T-helper 2 cell treated with Interferon-gamma antibody and Interleukin-4, amounts not matched to agents 5 μg/mL and 100 μg/mL, for 36 hours (primary cell): ENCODE results near the gene UGT3A1.

Source experiments
- DNase-seq: peaks from one replicate; pipeline ENCODE4 v3.0.0; 2021; ENCODE audit warnings: low spot score
- H3K27ac Mint-ChIP-seq: one replicate; pipeline ENCODE4 v1.8.0; 2021; ENCODE audit warnings: mild to moderate bottlenecking, mixed read lengths
- H3K27me3 Mint-ChIP-seq: one replicate; pipeline ENCODE4 v1.8.0; 2021; ENCODE audit warnings: low read depth, mixed read lengths
- H3K36me3 Mint-ChIP-seq: one replicate; pipeline ENCODE4 v1.8.0; 2021; ENCODE audit warnings: low read depth, mixed read lengths
- H3K4me1 Mint-ChIP-seq: one replicate; pipeline ENCODE4 v1.8.0; 2021; ENCODE audit warnings: low read depth, mixed read lengths
- H3K4me3 Mint-ChIP-seq: one replicate; pipeline ENCODE4 v1.8.0; 2022; ENCODE audit warnings: mild to moderate bottlenecking, moderate library complexity, mixed read lengths
- H3K9me3 Mint-ChIP-seq: one replicate; pipeline ENCODE4 v1.8.0; 2021; ENCODE audit warnings: mixed read lengths

The UGT3A1 gene

GRCh38 chr5:35971186-35971877 is 19.9 kb downstream of the UGT3A1 start:
- H3K36me3 Mint-ChIP-seq: no peaks in the 10 kb centered on the region
- DNase-seq: no peak
- no peak overlapping the region for H3K27ac Mint-ChIP-seq
- H3K4me3 Mint-ChIP-seq: no peak overlapping the region
- H3K4me1 Mint-ChIP-seq: no peaks in the 10 kb centered on the region
- peaks cover 4% of the 10 kb centered on the region for H3K9me3 Mint-ChIP-seq
- peaks cover 9% of the 10 kb centered on the region for H3K27me3 Mint-ChIP-seq

DNA sequence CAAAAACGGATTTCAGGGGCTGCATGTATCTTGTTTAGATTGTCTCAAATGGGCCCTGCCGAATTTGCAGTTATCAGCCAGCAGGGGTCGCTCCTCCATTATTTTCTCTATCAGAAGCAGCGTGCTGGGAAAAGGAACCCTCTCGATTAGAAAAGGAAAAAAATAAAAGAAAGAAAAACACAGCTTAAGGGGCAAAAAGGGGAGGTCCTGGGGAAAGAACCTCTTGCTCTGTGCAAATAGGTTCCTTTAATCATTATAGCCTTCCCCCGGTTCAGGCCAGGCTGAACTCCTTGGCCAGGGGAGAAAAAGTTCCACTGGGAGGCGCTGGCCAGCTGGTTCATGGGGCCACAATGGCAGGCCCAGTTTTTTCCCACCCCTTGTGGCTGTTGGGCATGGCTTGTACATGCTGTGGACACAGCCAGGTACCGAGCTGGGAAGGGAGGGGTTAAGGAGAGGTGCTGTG is 27.8 kb downstream of the UGT3A1 start:
- Mint-ChIP-seq H3K27ac (no peak overlapping the region), H3K9me3 (peaks cover 4% of the 10 kb centered on the region), H3K4me3 (no peak overlapping the region), H3K36me3 (no peaks in the 10 kb centered on the region), H3K27me3 (peaks cover 9% of the 10 kb centered on the region), H3K4me1 (no peaks in the 10 kb centered on the region)
- no peak for DNase-seq

GRCh38 chr5:35960328-35960727 is 30.9 kb downstream of the UGT3A1 start:
- Mint-ChIP-seq H3K4me3 (no peak overlapping the region), H3K4me1 (no peaks in the 10 kb centered on the region), H3K27ac (no peak overlapping the region), H3K9me3 (peaks cover 4% of the 10 kb centered on the region), H3K36me3 (no peaks in the 10 kb centered on the region), H3K27me3 (peaks cover 9% of the 10 kb centered on the region)
- no peak for DNase-seq

DNA sequence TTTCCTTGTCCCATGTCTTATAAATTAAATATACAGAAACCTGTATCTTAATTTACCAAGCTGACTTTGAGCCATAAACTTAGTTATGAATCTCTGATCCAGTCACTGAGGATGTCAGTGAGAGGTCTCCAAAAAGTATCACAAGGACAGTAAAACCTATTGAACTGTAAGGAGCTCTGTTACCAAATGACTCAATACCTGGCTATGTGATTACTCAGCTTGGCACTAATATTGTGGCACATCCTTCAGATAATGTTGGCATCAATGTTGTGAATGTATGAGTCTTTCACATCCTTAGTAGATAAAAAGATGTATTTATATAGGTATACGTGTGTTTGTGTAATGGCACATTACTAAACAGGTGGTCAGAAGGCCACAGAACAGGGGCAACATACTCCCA is 34.8 kb downstream of the UGT3A1 start:
- no peaks in the 10 kb centered on the region for H3K36me3 Mint-ChIP-seq
- no peak overlapping the region for H3K27ac Mint-ChIP-seq
- peaks cover 2% of the 10 kb centered on the region for H3K4me1 Mint-ChIP-seq
- no peaks in the 10 kb centered on the region for H3K9me3 Mint-ChIP-seq
- DNase-seq: no peak
- peaks cover 34% of the 10 kb centered on the region for H3K27me3 Mint-ChIP-seq
- no peak overlapping the region for H3K4me3 Mint-ChIP-seq

- Mint-ChIP-seq H3K27ac (no peak overlapping the region), H3K4me1 (peaks cover 2% of the 10 kb centered on the region), H3K4me3 (no peak overlapping the region), H3K9me3 (no peaks in the 10 kb centered on the region), H3K27me3 (peaks cover 36% of the 10 kb centered on the region), H3K36me3 (no peaks in the 10 kb centered on the region)
- DNase-seq: no peak
These were observed 37.0 kb downstream of the UGT3A1 start for GRCh38 chr5:35954175-35954574.

- no peaks in the 10 kb centered on the region for H3K9me3 Mint-ChIP-seq
- H3K27me3 Mint-ChIP-seq: peaks cover 13% of the 10 kb centered on the region
- H3K4me1 Mint-ChIP-seq: no peaks in the 10 kb centered on the region
- H3K36me3 Mint-ChIP-seq: no peaks in the 10 kb centered on the region
- H3K4me3 Mint-ChIP-seq: no peak overlapping the region
- no peak for DNase-seq
- H3K27ac Mint-ChIP-seq: no peak overlapping the region
These were observed 44.1 kb downstream of the UGT3A1 start for GRCh38 chr5:35947085-35947484.

DNA sequence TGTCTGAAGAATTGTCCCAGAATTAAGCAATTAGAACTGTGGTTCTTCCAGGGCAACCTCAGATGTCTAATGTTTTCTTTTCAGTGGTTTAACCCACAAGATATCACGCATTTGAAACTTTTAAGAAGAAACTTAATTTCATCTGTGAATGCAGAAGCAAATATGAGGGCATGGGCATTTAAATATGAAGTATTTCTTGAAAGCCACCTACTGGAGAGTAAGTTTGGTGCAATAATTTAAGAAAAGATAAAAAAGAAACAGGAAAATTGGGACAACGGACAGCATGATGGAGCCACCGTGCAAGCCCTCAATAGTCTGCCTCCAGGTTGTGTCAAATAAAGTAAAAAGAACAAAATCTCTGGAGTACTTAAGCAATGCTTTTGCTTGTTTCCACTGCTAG is 51.6 kb downstream of the UGT3A1 start:
- H3K4me1 Mint-ChIP-seq: no peaks in the 10 kb centered on the region
- no peak overlapping the region for H3K4me3 Mint-ChIP-seq
- no peaks in the 10 kb centered on the region for H3K36me3 Mint-ChIP-seq
- H3K27me3 Mint-ChIP-seq: peaks cover 14% of the 10 kb centered on the region
- no peak for DNase-seq
- H3K9me3 Mint-ChIP-seq: no peaks in the 10 kb centered on the region
- H3K27ac Mint-ChIP-seq: no peak overlapping the region

DNA sequence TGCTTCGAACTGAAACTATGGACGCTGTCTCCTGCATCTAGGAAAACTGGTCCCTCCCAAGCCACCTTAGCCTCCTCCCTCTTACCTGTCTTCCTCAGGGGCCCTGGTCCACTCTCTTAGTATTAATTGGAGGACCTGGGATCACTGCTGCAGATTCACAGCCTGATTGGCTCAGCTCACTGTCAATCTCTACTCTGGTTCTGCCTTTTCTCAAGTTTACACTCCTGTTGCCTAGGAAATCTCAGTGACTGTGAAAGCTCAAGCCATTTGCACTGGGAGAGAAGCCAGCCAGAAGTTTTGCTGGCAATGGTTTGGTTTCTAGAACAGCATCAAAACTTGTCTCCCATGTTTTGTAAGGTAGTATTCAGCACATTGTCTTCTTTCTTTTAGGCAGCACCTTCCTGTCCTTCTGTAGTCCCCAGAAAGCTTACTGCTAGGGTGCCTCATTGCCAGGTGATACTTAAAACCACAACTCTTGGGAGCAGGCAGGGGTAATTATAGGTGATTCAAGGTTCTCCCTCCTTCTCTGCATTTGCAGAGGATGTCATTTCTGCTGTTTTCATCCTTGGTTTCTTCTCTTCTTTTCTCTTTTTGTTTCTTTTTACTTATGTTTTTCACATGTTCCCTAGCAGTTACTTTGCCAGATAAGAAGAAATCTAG is 52.5 kb downstream of the UGT3A1 start, which contains the start of gene CAPSL:
CAPSL (minus strand) TSS at position 55 of the 660 bp plus-strand sequence. CDS start 17,502 bp downstream, outside the sequence.
- Mint-ChIP-seq H3K4me3 (no peak within 1 kb of the TSS), H3K9me3 (no peaks in the 10 kb centered on the region), H3K27ac (no peak within 1 kb of the TSS), H3K27me3 (peaks cover 12% of the 10 kb centered on the region), H3K4me1 (no peaks in the 10 kb centered on the region), H3K36me3 (no peaks in the 10 kb centered on the region)
- no peak for DNase-seq

- peak; percentile 44 for DNase-seq
- Mint-ChIP-seq H3K27me3 (peaks cover 7% of the 10 kb centered on the region), H3K36me3 (no peaks in the 10 kb centered on the region), H3K4me3 (peak overlapping the region; percentile 15), H3K4me1 (peaks cover 27% of the 10 kb centered on the region), H3K9me3 (no peaks in the 10 kb centered on the region), H3K27ac (no peak overlapping the region)
These were observed 64.7 kb downstream of the UGT3A1 start for GRCh38 chr5:35926389-35927051.

- H3K36me3 Mint-ChIP-seq: peaks cover 3% of the 10 kb centered on the region
- peak overlapping the region; percentile 7 for H3K27ac Mint-ChIP-seq
- peak overlapping the region; percentile 74 for H3K4me3 Mint-ChIP-seq
- H3K4me1 Mint-ChIP-seq: peaks cover 28% of the 10 kb centered on the region
- peaks cover 4% of the 10 kb centered on the region for H3K27me3 Mint-ChIP-seq
- H3K9me3 Mint-ChIP-seq: peaks cover 5% of the 10 kb centered on the region
- DNase-seq: peak; percentile 82
These were observed 66.1 kb downstream of the UGT3A1 start for GRCh38 chr5:35924950-35925722.

DNA sequence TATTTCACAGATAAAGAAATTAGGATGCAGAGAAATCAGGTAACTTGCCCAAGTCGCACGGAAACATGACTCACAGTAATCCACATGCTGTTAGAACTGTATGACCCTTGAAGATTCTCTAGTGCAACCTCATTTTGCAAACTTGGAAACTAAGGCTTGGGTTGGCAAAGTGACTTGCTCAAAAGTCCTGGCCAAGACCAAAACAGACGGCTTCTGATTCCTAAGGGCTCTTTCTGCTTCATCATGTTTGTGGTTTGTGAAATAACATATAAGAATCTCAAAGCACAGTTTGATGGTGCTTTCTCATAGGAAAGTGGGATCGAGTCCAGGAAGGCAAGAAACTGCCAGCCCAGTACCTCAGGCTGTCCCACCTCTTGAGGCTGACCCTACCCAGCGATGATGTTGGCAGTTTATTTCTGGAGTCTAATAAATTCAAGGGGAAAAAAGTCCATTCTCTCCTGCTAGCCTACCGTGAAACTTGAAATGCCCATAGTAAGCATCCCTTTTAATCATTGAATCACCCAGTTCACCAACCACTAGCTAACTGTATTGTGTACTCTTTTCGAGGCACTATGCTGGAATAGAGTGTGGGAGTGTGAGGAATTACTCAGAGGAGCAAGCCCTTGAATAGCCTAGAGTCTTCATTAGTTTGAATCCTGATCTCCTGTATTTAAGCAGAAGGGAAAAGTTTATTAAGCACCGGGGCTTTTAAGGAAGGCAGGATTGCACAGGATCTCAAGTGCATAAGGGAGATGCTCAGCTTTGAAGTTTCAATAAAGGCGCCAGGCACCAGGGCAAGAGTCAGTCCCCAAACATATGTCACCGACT is 66.9 kb downstream of the UGT3A1 start:
- H3K27me3 Mint-ChIP-seq: peaks cover 4% of the 10 kb centered on the region
- no peak for DNase-seq
- H3K9me3 Mint-ChIP-seq: peaks cover 9% of the 10 kb centered on the region
- H3K36me3 Mint-ChIP-seq: peaks cover 7% of the 10 kb centered on the region
- peak overlapping the region; percentile 74 for H3K4me3 Mint-ChIP-seq
- peaks cover 33% of the 10 kb centered on the region for H3K4me1 Mint-ChIP-seq
- peak overlapping the region; percentile 38 for H3K27ac Mint-ChIP-seq

DNA sequence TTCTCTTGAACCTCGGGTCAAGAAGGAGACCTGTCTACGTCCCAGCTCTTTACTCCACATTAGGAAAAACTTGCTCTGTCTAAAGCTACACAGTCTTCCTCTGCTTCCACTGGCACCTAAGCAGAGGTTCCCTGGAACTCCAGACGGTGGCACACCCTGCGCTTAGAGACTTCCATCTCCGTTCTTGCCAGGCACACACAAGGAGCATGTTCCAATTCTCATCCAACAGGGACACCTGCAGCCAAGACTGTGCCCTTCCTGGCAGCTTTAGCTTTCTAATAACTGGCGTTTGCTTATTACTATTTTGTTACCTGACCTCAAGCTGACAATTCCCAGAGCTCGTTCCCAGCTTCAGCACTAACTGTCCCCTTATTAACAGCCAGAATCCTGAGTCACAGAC is 68.7 kb downstream of the UGT3A1 start:
- H3K4me3 Mint-ChIP-seq: no peak overlapping the region
- peaks cover 16% of the 10 kb centered on the region for H3K36me3 Mint-ChIP-seq
- H3K27ac Mint-ChIP-seq: no peak overlapping the region
- H3K27me3 Mint-ChIP-seq: peaks cover 4% of the 10 kb centered on the region
- peaks cover 43% of the 10 kb centered on the region for H3K4me1 Mint-ChIP-seq
- peaks cover 20% of the 10 kb centered on the region for H3K9me3 Mint-ChIP-seq
- no peak for DNase-seq

DNA sequence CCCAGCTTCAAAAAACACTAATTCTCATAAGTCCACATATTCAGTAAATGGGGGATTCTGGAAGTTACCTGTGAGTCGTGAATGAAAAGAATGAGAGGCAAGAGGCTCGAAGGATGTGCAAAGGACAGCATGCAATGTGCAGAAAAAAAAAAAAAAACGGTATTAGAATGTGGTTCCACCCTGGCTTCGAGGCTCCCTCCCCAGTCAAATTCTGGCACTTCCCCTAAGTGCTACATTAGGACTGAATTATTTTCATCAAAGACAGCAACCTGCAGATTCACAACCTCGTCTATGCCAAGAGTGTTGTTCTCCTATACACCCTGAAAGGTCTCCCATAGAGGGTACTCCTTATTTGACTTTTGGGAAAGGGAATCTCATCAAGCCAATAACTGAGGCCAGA is 69.3 kb downstream of the UGT3A1 start:
- Mint-ChIP-seq H3K36me3 (peaks cover 16% of the 10 kb centered on the region), H3K4me1 (peaks cover 43% of the 10 kb centered on the region), H3K9me3 (peaks cover 21% of the 10 kb centered on the region), H3K4me3 (no peak overlapping the region), H3K27me3 (peaks cover 4% of the 10 kb centered on the region), H3K27ac (no peak overlapping the region)
- DNase-seq: no peak
